Left cardiac atrium (tissue), 4 donors: ENCODE measurements around the gene NEAT1. TPM values are rescaled to one million over a fixed set of nuclear protein-coding genes. Genes with fewer than 3 reads are reported as not detected.

Experiments
- ATAC-seq, 2 donors: fragments of 200-7000 bp; cut with Tn5 transposase; one replicate each; pipeline ENCODE4 v1.9.1; 2020; ENCODE audit warnings: mild to moderate bottlenecking in 2 of 2, moderate library complexity in 2 of 2
- DNase-seq: peaks from one replicate; pipeline ENCODE4 v3.0.0-alpha.2; 2020
- intact Hi-C, 2 donors: fragments of 100-400 bp; cut with DNase I; formaldehyde crosslinking; loops; one replicate each; pipeline versions ENCODE4 v1.14.1 to v1.15.1; 2022 to 2023
- total RNA-seq, 2 donors: library from RNA; stranded (reverse); fragmentation: NEBNext Ultra II Directional; extraction: Animal tissue kit (Norgen Biotek cat#: 25700); gene quantifications; one replicate each; pipeline ENCODE4 v1.2.1, GENCODE V29; 2021
- donor health status: DM: no; HTN: yes; CAD: no.
- donor health status: DM: no; HTN: yes; CAD: no; lungs with severe emphysema.
- donor health status: DM: yes; HTN: yes; CAD: no.
- donor health status: Dilated cardiomyopathy.

NEAT1 gene
- total RNA-seq, 2 donors from 2014 or later, result 405 to 657 TPM

DNA sequence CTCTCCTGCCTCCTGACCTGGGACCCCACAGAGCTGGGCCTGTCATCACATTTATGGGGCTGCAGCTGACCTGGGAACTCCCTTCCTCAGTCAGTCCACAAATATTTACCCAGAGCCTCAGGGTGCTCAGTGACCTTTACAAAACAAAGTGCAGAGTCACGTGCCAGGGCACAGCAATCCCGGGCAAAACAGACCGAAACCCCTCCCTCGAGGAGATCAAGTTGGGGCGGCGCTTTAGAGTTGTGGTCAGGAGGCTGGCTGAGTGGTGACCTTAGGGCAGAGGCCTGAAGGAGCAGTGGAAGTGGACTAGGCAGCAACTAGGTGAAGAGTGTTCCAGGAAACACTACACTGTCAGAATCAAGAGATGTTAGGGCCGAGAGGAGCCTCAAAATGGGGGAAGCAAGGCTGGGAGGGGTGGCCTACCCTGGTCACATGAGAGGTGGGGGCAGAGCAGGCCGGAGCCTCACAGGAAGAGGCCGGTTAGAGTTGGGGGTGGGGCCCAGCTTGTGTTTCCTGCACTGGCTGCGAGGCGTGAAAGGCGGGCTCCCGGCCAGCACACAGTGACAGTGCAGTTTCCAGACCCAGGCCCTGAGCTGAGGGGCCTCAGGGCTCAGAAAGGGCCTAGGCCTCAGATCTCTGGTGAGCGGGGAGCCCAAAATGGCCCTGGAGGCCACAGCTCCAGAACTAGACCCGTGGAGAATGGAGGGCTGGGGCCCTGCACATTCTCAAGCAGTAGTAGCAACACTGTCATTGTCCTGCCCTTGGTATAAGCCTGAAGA is 3.7 kb upstream of the NEAT1 start:
- intact Hi-C loops, result loop anchor here (5.0 kb wide), 2 partner anchors 37 to 88 kb away; partner anchors contain the start of gene SLC25A45 (in 1 of the 2)
- ATAC-seq, result peak; percentile 42 to 51
- DNase-seq, result peak; percentile 99

DNA sequence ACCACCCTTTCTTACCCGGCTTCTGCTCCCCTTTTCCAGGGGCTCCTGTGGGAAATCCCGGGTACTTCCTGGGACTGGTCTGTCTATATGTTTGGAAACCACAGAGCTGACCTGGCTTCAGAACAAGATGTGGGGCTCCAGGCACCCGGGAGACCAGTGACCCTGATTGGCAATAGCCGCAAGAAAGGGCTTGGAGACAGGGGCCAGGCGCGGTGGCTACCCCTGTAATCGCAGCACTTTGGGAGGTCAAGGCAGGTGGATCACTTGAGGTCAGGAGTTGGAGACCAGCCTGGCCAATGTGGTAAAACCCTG is 3.2 kb upstream of the NEAT1 start:
- DNase-seq (peak; percentile 39), ATAC-seq (no peak)
- intact Hi-C loops, result loop anchor here (5.0 kb wide), 2 partner anchors 37 to 88 kb away; partner anchors contain the start of gene SLC25A45 (in 1 of the 2)

DNA sequence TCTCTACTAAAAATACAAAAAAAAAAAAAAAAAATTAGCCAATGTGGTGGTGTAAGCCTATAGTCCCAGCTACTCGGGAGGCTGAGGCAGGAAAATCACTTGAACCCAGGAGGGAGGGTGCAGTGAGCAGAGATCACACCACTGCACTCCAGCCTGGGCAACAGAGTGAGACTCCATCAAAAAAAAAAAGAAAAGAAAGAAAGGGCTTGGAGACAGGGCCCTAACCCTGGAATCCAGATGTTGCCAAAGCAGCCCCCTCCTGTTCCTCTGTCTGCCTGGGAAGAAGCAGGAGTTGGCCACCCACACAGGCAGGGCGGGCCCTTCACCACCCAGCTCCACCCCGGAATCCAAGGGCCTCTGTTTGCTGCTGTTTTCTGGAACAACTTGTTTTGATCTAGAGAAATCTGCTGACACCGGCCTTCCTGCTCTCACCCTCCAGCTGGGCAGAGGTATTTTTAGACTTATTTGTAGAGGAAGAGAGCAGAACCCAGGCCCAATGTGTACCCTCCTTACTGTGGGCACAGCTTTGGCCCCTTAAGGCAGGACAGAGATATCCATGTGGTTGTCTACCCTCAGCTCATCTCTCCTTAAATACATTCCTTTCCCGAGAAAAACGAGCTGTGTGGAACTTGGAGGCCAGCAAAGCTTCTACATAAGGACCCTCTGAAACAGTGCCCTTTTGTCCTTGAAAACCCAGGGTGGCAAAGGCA is 2.7 kb upstream of the NEAT1 start:
- DNase-seq (peak; percentile 93), ATAC-seq (peak; percentile 23 to 40)
- intact Hi-C loops, result loop anchor here (5.0 kb wide), 3 partner anchors 38 to 87 kb away; partner anchors contain the start of gene SLC25A45 (in 1 of the 2)

DNA sequence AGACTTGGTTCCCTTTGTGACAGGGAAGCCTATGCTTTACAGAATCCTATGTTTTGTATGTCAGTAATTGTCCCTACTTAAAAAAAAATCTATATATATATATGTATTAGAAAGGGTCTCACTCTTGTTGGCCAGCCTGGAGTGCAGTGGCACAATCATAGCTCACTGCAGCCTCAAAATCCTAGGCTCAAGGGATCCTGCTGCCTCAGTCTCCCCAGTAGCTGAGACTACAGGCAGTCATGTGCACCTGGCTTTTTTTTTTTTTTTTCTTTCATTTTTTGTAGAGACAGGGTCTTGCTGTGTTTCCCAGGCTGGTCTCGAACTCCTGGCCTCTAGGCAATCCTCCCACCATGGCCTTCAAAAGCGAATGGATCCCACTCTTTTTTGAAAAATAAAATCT is 2.1 kb upstream of the NEAT1 start:
- DNase-seq (no peak), ATAC-seq (no peak)
- intact Hi-C loops, result loop anchor here in 1 of 2 donors (5.0 kb wide), 1 partner anchor 52 kb away; no protein-coding TSS in a partner anchor

DNA sequence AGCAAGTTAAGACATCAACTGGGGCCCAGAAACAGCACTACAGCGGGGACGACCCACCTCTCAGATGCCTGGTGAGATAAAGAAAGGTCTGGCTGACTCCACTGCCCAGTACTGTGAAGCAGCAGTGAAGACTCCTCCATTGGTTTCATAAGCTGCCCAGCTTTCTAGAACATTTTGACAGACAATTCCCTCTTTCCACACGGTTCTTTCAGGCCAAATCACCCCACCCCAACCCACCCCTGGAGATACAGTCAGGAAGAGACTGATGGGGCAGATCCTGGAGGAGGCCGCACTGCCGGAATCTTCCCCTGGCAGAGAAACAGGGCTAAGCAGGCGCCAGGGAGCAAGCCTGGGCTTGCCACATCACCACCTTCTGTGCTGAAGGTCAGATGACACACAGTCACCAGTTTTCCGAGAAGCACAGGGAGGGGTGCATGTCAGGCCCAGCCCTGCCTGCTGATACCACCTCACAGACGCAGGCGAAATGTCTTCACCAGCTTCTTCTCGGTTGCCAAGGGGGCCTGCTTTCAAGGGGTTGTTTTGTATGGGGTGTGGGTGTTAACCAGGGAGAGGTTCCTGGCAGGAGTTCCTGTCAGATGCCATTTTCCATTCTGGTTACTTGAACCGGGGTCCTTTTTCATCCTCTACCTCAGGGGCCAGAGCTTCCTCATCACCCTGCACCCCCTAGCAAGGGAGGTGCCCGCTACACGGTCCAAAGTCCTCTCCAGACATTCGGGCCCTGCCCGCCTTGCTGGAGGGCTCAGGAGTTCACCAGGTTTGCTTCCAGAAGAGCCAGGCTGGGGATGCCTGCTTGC is 1.4 kb upstream of the NEAT1 start:
- intact Hi-C loops, result loop anchor here in 1 of 2 donors (5.0 kb wide), 1 partner anchor 51 kb away; no protein-coding TSS in a partner anchor
- peak; percentile 39 to 52 for ATAC-seq
- DNase-seq, result peak; percentile 96

DNA sequence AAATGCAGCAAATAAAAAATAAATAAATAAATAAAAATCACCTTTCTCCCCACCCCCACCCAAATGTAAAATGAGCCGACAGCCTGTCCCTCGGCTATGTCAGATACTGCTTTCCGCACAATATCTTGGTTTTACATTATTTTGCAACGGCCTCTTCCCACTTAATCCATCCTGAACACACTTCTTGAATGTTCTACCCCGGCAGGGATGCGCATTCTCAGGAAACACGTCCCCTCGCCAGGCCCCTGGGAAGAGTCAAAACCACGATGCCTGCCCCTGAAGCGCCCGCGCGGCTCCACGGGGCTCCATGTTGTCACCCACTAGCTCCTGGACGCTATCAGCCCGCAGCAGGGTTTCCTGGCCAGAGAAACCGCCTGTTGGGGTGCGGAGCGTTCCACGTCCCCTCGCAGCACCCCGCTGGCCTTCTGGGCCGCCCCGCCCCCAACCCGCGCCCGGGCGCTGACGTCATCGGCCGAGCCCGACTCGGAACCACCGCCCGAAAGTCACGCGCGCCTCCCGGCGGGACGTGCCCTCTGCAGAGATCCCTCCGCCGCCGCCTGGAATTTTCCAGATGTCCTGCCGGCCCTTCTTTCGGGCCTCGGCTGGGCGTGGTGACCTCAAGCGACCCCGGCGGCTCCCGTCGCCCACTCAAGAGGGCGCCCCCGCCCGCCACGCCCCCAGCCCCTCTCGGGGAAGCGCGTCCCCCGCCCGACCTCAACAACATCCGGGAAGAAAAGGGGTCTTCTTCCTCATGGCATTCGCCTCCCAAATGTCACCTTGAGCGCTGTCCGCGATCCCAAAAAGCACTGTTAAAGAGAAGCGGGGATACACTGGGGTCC is 585 bp upstream of the NEAT1 start:
- ATAC-seq, result peak; percentile 44 to 53
- DNase-seq, result peak; percentile 99
- intact Hi-C loops, result loop anchor here in 1 of 2 donors (2.0 to 5.0 kb wide), 2 partner anchors 50 to 75 kb away; no protein-coding TSS in a partner anchor

DNA sequence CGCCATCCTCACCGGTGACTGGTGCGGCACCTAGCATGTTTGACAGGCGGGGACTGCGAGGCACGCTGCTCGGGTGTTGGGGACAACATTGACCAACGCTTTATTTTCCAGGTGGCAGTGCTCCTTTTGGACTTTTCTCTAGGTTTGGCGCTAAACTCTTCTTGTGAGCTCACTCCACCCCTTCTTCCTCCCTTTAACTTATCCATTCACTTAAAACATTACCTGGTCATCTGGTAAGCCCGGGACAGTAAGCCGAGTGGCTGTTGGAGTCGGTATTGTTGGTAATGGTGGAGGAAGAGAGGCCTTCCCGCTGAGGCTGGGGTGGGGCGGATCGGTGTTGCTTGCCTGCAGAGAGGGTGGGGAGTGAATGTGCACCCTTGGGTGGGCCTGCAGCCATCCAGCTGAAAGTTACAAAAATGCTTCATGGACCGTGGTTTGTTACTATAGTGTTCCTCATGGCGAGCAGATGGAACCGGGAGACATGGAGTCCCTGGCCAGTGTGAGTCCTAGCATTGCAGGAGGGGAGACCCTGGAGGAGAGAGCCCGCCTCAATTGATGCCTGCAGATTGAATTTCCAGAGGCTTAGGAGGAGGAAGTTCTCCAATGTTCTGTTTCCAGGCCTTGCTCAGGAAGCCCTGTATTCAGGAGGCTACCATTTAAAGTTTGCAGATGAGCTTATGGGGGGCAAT is 1.1 kb downstream of the NEAT1 start:
- intact Hi-C loops, result loop anchor here in 1 of 2 donors (2.0 to 5.0 kb wide), 2 partner anchors 49 to 73 kb away; no protein-coding TSS in a partner anchor
- ATAC-seq (no peak), DNase-seq (peak; percentile 28)

DNA sequence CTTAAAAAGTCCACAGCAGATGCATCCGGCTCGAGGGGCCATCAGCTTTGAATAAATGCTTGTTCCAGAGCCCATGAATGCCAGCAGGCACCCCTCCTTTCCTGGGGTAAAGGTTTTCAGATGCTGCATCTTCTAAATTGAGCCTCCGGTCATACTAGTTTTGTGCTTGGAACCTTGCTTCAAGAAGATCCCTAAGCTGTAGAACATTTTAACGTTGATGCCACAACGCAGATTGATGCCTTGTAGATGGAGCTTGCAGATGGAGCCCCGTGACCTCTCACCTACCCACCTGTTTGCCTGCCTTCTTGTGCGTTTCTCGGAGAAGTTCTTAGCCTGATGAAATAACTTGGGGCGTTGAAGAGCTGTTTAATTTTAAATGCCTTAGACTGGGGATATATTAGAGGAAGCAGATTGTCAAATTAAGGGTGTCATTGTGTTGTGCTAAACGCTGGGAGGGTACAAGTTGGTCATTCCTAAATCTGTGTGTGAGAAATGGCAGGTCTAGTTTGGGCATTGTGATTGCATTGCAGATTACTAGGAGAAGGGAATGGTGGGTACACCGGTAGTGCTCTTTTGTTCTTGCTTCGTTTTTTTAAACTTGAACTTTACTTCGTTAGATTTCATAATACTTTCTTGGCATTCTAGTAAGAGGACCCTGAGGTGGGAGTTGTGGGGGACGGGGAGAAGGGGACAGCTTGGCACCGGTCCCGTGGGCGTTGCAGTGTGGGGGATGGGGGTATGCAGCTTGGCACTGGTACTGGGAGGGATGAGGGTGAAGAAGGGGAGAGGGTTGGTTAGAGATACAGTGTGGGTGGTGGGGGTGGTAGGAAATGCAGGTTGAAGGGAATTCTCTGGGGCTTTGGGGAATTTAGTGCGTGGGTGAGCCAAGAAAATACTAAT is 1.9 kb downstream of the NEAT1 start:
- intact Hi-C loops, result loop anchor here in 1 of 2 donors (5.0 kb wide), 1 partner anchor 48 kb away; no protein-coding TSS in a partner anchor
- ATAC-seq (no peak), DNase-seq (peak; percentile 46)

DNA sequence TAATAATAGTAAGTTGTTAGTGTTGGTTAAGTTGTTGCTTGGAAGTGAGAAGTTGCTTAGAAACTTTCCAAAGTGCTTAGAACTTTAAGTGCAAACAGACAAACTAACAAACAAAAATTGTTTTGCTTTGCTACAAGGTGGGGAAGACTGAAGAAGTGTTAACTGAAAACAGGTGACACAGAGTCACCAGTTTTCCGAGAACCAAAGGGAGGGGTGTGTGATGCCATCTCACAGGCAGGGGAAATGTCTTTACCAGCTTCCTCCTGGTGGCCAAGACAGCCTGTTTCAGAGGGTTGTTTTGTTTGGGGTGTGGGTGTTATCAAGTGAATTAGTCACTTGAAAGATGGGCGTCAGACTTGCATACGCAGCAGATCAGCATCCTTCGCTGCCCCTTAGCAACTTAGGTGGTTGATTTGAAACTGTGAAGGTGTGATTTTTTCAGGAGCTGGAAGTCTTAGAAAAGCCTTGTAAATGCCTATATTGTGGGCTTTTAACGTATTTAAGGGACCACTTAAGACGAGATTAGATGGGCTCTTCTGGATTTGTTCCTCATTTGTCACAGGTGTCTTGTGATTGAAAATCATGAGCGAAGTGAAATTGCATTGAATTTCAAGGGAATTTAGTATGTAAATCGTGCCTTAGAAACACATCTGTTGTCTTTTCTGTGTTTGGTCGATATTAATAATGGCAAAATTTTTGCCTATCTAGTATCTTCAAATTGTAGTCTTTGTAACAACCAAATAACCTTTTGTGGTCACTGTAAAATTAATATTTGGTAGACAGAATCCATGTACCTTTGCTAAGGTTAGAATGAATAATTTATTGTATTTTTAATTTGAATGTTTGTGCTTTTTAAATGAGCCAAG is 2.7 kb downstream of the NEAT1 start:
- ATAC-seq (no peak), DNase-seq (peak; percentile 37)
- intact Hi-C loops, result no loop called here

DNA sequence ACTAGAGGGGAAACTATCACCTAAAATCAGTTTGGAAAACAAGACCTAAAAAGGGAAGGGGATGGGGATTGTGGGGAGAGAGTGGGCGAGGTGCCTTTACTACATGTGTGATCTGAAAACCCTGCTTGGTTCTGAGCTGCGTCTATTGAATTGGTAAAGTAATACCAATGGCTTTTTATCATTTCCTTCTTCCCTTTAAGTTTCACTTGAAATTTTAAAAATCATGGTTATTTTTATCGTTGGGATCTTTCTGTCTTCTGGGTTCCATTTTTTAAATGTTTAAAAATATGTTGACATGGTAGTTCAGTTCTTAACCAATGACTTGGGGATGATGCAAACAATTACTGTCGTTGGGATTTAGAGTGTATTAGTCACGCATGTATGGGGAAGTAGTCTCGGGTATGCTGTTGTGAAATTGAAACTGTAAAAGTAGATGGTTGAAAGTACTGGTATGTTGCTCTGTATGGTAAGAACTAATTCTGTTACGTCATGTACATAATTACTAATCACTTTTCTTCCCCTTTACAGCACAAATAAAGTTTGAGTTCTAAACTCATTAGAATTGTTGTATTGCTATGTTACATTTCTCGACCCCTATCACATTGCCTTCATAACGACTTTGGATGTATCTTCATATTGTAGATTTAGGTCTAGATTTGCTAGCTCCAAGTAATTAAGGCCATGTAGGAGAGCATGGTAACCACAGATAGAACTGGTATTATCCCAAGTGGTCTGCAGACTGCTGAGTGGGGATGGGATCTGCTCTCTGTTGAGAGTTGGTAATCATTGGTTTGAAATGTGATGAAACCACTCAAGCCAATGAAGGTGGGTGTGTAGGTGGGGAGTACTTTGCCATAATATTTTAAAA is 3.6 kb downstream of the NEAT1 start:
- intact Hi-C loops, result loop anchor here in 1 of 2 donors (2.0 kb wide), 1 partner anchor 79 kb away; no protein-coding TSS in a partner anchor
- DNase-seq, result peak; percentile 22
- ATAC-seq, result no peak

DNA sequence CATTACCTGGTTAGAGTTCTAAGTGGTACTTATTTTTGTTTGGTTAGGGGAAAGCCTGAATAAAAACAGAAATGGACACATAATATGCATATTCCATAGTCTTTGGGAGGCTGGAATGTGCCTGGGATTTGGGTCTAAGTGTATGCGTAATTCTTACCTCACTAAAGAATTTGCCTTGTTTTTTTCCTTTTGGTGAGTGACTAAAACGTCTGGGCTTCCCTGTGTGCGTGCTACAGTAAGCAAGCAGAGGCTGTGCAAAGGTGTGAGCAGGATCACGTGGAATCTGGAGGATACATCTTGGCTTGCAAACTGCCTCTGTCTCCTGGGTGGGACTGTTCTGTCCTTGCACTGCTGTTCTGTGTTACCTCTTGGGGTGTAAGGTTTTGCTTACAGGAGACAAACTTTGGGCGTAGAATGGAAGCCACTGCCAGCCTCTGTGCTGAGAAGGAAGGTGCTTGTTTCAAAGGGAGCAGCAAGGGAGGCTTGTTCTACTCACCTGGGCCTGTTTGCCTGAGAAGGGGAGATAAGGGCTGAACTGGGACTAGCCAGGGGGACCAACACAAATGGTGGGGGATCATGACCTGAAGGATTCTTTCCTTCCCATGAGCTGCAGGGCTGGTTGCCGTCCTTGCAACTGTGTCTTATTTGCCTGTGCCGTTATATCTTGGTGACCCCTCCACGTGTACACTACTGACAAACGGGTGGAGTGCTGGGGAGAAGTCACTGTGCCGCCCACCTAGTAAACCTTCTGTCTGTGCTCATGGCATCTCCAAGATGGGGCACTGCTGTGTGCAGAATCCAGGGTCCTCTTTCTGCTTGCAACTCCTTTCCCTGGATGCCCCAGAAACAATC is 4.5 kb downstream of the NEAT1 start:
- peak; percentile 36 for DNase-seq
- intact Hi-C loops, result loop anchor here in 1 of 2 donors (2.0 kb wide), 1 partner anchor 78 kb away; no protein-coding TSS in a partner anchor
- peak in 1 of 2 donors; percentile 1 for ATAC-seq

DNA sequence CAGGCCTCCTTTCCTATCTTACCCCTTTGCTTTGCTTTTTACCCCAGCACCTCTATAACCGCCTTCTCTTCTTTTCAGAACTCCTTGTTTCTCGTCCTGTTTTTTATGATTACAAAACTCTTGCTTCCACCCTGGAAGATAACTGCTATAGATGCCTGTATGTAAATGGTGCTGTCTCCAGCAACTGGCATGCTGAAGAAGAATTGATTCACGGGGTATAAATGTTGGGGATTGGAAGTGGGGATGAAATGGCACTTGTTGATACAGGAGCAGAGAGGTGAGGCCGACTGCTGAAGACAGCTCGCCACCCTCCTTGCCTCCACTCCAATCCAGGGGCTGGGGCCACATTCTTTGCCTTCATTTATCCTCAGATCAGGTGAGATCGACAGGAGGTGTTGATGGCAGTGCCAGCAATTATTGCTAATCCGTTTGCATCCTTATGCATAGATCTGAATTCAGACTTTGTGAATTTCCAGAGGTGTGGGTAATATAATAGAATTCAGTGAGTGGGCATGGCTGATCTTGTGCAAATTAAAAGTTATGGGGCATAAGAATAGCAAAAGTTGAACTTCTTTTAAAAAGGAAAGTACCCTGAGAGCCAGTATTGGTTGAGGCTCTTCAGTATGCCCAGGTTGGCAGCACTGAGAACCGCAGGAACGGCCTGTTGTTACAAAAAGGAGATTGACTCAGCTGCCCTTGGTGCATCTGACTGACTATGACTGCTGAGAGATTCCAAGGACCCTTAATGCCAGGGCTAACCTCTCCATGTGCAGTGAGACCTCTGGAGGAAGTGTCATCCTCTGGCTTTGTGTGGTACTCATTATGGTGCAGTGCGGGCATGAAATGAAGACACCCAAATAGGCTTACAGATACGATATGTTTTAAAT is 5.3 kb downstream of the NEAT1 start:
- peak; percentile 40 for DNase-seq
- intact Hi-C loops, result loop anchor here in 1 of 2 donors (2.0 kb wide), 1 partner anchor 77 kb away; no protein-coding TSS in a partner anchor
- peak in 1 of 2 donors; percentile 3 for ATAC-seq
